HUES64 (cell line): ENCODE measurements around the gene SLC14A1.

Experiments
- H3K27ac ChIP-seq: 2 replicates; pipeline ENCODE4 v1.7.0; 2013; ENCODE audit warnings: low read depth, low read length, inconsistent platforms
- H3K27me3 ChIP-seq: 2 replicates; pipeline ENCODE4 v1.6.1; 2013; ENCODE audit warnings: mild to moderate bottlenecking, low read length; ENCODE audit not compliant: insufficient read depth
- H3K36me3 ChIP-seq: 2 replicates; pipeline ENCODE4 v1.6.1; 2013; ENCODE audit warnings: mild to moderate bottlenecking, low read length; ENCODE audit not compliant: insufficient read depth
- H3K4me1 ChIP-seq: 2 replicates; pipeline ENCODE4 v1.6.1; 2013; ENCODE audit warnings: mild to moderate bottlenecking, low read length, moderate library complexity; ENCODE audit not compliant: insufficient read depth
- H3K4me3 ChIP-seq: 2 replicates; pipeline ENCODE4 v1.5.1; 2013; ENCODE audit warnings: mild to moderate bottlenecking, low read length, moderate library complexity
- H3K9ac ChIP-seq: 2 replicates; pipeline ENCODE4 v1.6.1; 2013; ENCODE audit warnings: mild to moderate bottlenecking, low read depth, low read length
- H3K9me3 ChIP-seq: 2 replicates; pipeline ENCODE4 v1.6.1; 2013; ENCODE audit warnings: low read depth, low read length; ENCODE audit not compliant: insufficient read depth
- WGBS: fragments of 150-250, 120-280 bp; methylation state at CpG from one replicate; pipeline ENCODE4 v1.1.7; 2013; ENCODE audit warnings: missing lambda C conversion rate; 5-methylcytosine and 5-hydroxymethylcytosine counted together

Gene SLC14A1

GRCh38 chr18:45780568-45780967, 56.6 kb downstream of the SLC14A1 start:
- H3K27ac ChIP-seq: no peak overlapping the region
- WGBS: 83% methylated on average over 2 of the region's 2 CpGs
- H3K9ac ChIP-seq: no peak overlapping the region

GRCh38 chr18:45782662-45783061, 58.7 kb downstream of the SLC14A1 start:
- peaks cover 2% of the 10 kb centered on the region; the same call in 1 of the 2 replicates for H3K27me3 ChIP-seq
- whole genome bisulfite sequencing: 78% methylated on average over 1 of the region's 1 CpG
- peaks cover 15% of the 10 kb centered on the region for H3K4me1 ChIP-seq
- no peaks in the 10 kb centered on the region for H3K36me3 ChIP-seq
- no peak overlapping the region for H3K9ac ChIP-seq
- no peak overlapping the region; the same call in 1 of the 2 replicates for H3K27ac ChIP-seq
- H3K9me3 ChIP-seq: no peaks in the 10 kb centered on the region
- no peak overlapping the region for H3K4me3 ChIP-seq

More at GRCh38 chr18:45780568-45780967, 56.6 kb downstream of the SLC14A1 start:
- Histone ChIP-seq H3K4me1 (peaks cover 18% of the 10 kb centered on the region), H3K36me3 (no peaks in the 10 kb centered on the region), H3K4me3 (no peak overlapping the region), H3K9me3 (no peaks in the 10 kb centered on the region), H3K27me3 (peaks cover 12% of the 10 kb centered on the region)

- Histone ChIP-seq H3K9me3 (no peaks in the 10 kb centered on the region), H3K9ac (no peak overlapping the region), H3K27me3 (peaks cover 2% of the 10 kb centered on the region; the same call in 1 of the 2 replicates), H3K36me3 (no peaks in the 10 kb centered on the region), H3K4me1 (peaks cover 15% of the 10 kb centered on the region), H3K27ac (peak overlapping the region; percentile 7; the same call in 1 of the 2 replicates), H3K4me3 (no peak overlapping the region)
- 78% methylated on average over 9 of the region's 9 CpGs for WGBS
Observed at GRCh38 chr18:45783097-45784075, 59.4 kb downstream of the SLC14A1 start.

GRCh38 chr18:45785134-45785533, 61.2 kb downstream of the SLC14A1 start:
- H3K9me3 ChIP-seq: no peaks in the 10 kb centered on the region
- WGBS: 90% methylated on average over 4 of the region's 4 CpGs
- H3K4me1 ChIP-seq: peaks cover 15% of the 10 kb centered on the region
- no peak overlapping the region for H3K4me3 ChIP-seq
- no peaks in the 10 kb centered on the region for H3K36me3 ChIP-seq
- peaks cover 2% of the 10 kb centered on the region; the same call in 1 of the 2 replicates for H3K27me3 ChIP-seq
- H3K9ac ChIP-seq: no peak overlapping the region
- H3K27ac ChIP-seq: no peak overlapping the region

- Histone ChIP-seq H3K36me3 (no peaks in the 10 kb centered on the region), H3K9me3 (no peaks in the 10 kb centered on the region), H3K4me1 (peaks cover 15% of the 10 kb centered on the region), H3K27ac (no peak overlapping the region), H3K9ac (no peak overlapping the region), H3K4me3 (no peak overlapping the region), H3K27me3 (no peaks in the 10 kb centered on the region)
- WGBS: 88% methylated on average over 3 of the region's 3 CpGs
Observed at GRCh38 chr18:45786941-45787340, 63.0 kb downstream of the SLC14A1 start.

- WGBS: 100% methylated on average over 1 of the region's 1 CpG
- Histone ChIP-seq H3K9me3 (no peaks in the 10 kb centered on the region), H3K27me3 (no peaks in the 10 kb centered on the region), H3K4me1 (peaks cover 15% of the 10 kb centered on the region), H3K9ac (no peak overlapping the region), H3K27ac (no peak overlapping the region), H3K4me3 (no peak overlapping the region), H3K36me3 (no peaks in the 10 kb centered on the region)
Observed at GRCh38 chr18:45787346-45787745, 63.4 kb downstream of the SLC14A1 start.

- Histone ChIP-seq H3K4me1 (0 out of 2 replicates have a peak, but pooled peaks cover 8% of the 10 kb centered on the region), H3K9me3 (no peaks in the 10 kb centered on the region), H3K36me3 (no peaks in the 10 kb centered on the region), H3K9ac (no peak overlapping the region), H3K27ac (no peak overlapping the region), H3K27me3 (no peaks in the 10 kb centered on the region), H3K4me3 (no peak overlapping the region)
- 92% methylated on average over 3 of the region's 3 CpGs for WGBS
Observed at GRCh38 chr18:45788861-45789260, 64.9 kb downstream of the SLC14A1 start.

GRCh38 chr18:45792506-45793263, 68.7 kb downstream of the SLC14A1 start:
- Histone ChIP-seq H3K36me3 (no peaks in the 10 kb centered on the region), H3K4me1 (0 out of 2 replicates have a peak, but pooled peaks cover 7% of the 10 kb centered on the region), H3K4me3 (no peak overlapping the region), H3K9ac (no peak overlapping the region), H3K9me3 (no peaks in the 10 kb centered on the region), H3K27me3 (no peaks in the 10 kb centered on the region), H3K27ac (no peak overlapping the region)
- WGBS: 80% methylated on average over 4 of the region's 5 CpGs

GRCh38 chr18:45793264-45793965, 69.4 kb downstream of the SLC14A1 start:
- Histone ChIP-seq H3K36me3 (no peaks in the 10 kb centered on the region), H3K9ac (no peak overlapping the region), H3K4me1 (0 out of 2 replicates have a peak, but pooled peaks cover 7% of the 10 kb centered on the region), H3K27me3 (no peaks in the 10 kb centered on the region), H3K27ac (no peak overlapping the region), H3K4me3 (no peak overlapping the region), H3K9me3 (no peaks in the 10 kb centered on the region)
- WGBS: 66% methylated on average over 4 of the region's 4 CpGs

- no peak overlapping the region for H3K4me3 ChIP-seq
- H3K27me3 ChIP-seq: no peaks in the 10 kb centered on the region
- peaks cover 39% of the 10 kb centered on the region for H3K9me3 ChIP-seq
- no peak overlapping the region for H3K9ac ChIP-seq
- WGBS: 100% methylated on average over 1 of the region's 1 CpG
- no peak overlapping the region for H3K27ac ChIP-seq
- H3K4me1 ChIP-seq: no peaks in the 10 kb centered on the region
- H3K36me3 ChIP-seq: no peaks in the 10 kb centered on the region
Observed at GRCh38 chr18:45801416-45802004, 77.5 kb downstream of the SLC14A1 start.
